ENCODE results near the gene ASB7.

GRCh38 chr15:100683434-100683833, 81.0 kb downstream of the ASB7 start:
- TF ChIP-seq CTCF (optimal IDR thresholded peaks at IDR 0.05 in 1 of 3, IDR thresholded peaks at IDR 0.05 in 1 of 3, conservative IDR thresholded peaks at IDR 0.05 in 1 of 3; ENCODE audit: extremely low read depth in 1 of 3, insufficient read depth in 2 of 3, low read length in 3 of 3) (no peak), EZH2 (IDR thresholded peaks at IDR 0.05; ENCODE audit: low read length) (no peak)

Measured in keratinocyte (primary cell).